ENCODE data around the gene CYB5R2.

Gene CYB5R2

GRCh38 chr11:7692426-7692825 is 19.1 kb upstream of the CYB5R2 start:
- Histone ChIP-seq H3K4me2 (ENCODE audit: low read depth, low read length, poor library complexity, severe bottlenecking) (no peak overlapping the region), H3K27me3 (ENCODE audit: insufficient read depth, low read length, poor library complexity, severe bottlenecking) (no peaks in the 10 kb centered on the region), H3K9me2 (replicated peaks; ENCODE audit: low read depth, low read length) (no peaks in the 10 kb centered on the region), H4K20me1 (ENCODE audit: insufficient read depth, low read length, poor library complexity, severe bottlenecking) (no peaks in the 10 kb centered on the region), H3K36me3 (ENCODE audit: insufficient read depth, low read length) (no peaks in the 10 kb centered on the region), H3K9ac (ENCODE audit: low read depth, low read length, poor library complexity, severe bottlenecking) (no peak overlapping the region), H3K4me3 (ENCODE audit: low read length, poor library complexity, severe bottlenecking) (no peak overlapping the region), H3K9me3 (ENCODE audit: insufficient read depth, low read depth, low read length) (no peaks in the 10 kb centered on the region), H3K4me1 (ENCODE audit: insufficient read depth, low read length, poor library complexity, severe bottlenecking) (no peaks in the 10 kb centered on the region), H2AFZ (ENCODE audit: low read length) (no peak overlapping the region), H3F3A (ENCODE audit: low read depth) (no peaks in the 10 kb centered on the region), H3K79me2 (ENCODE audit: insufficient read depth, low read length) (no peaks in the 10 kb centered on the region)
- TF ChIP-seq EZH2phosphoT487 (IDR thresholded peaks at IDR 0.05; ENCODE audit: borderline replicate concordance) (no peak), CTCF (conservative IDR thresholded peaks at IDR 0.05; ENCODE audit: low read length) (no peak)

GRCh38 chr11:7691759-7692350 is 18.6 kb upstream of the CYB5R2 start:
- TF ChIP-seq CTCF (conservative IDR thresholded peaks at IDR 0.05; ENCODE audit: low read length) = no peak
- no peak for TF ChIP-seq EZH2phosphoT487 (IDR thresholded peaks at IDR 0.05; ENCODE audit: borderline replicate concordance)
- Histone ChIP-seq H3F3A (ENCODE audit: low read depth) (no peaks in the 10 kb centered on the region), H2AFZ (ENCODE audit: low read length) (no peak overlapping the region), H3K9me3 (ENCODE audit: insufficient read depth, low read depth, low read length) (no peaks in the 10 kb centered on the region), H3K9me2 (replicated peaks; ENCODE audit: low read depth, low read length) (no peaks in the 10 kb centered on the region), H3K79me2 (ENCODE audit: insufficient read depth, low read length) (no peaks in the 10 kb centered on the region), H3K27me3 (ENCODE audit: insufficient read depth, low read length, poor library complexity, severe bottlenecking) (no peaks in the 10 kb centered on the region), H3K9ac (ENCODE audit: low read depth, low read length, poor library complexity, severe bottlenecking) (no peak overlapping the region), H3K36me3 (ENCODE audit: insufficient read depth, low read length) (no peaks in the 10 kb centered on the region), H4K20me1 (ENCODE audit: insufficient read depth, low read length, poor library complexity, severe bottlenecking) (no peaks in the 10 kb centered on the region), H3K4me2 (ENCODE audit: low read depth, low read length, poor library complexity, severe bottlenecking) (no peak overlapping the region), H3K4me1 (ENCODE audit: insufficient read depth, low read length, poor library complexity, severe bottlenecking) (no peaks in the 10 kb centered on the region), H3K4me3 (ENCODE audit: low read length, poor library complexity, severe bottlenecking) (no peak overlapping the region)

- H3K36me3 ChIP-seq (ENCODE audit: insufficient read depth, low read length) = no peaks in the 10 kb centered on the region
- no peaks in the 10 kb centered on the region for H3K27me3 ChIP-seq (ENCODE audit: insufficient read depth, low read length, poor library complexity, severe bottlenecking)
- no peaks in the 10 kb centered on the region for H4K20me1 ChIP-seq (ENCODE audit: insufficient read depth, low read length, poor library complexity, severe bottlenecking)
- H3F3A ChIP-seq (ENCODE audit: low read depth) = no peaks in the 10 kb centered on the region
- no peak for TF ChIP-seq EZH2phosphoT487 (IDR thresholded peaks at IDR 0.05; ENCODE audit: borderline replicate concordance)
- TF ChIP-seq CTCF (conservative IDR thresholded peaks at IDR 0.05; ENCODE audit: low read length) = no peak
- H3K4me3 ChIP-seq (ENCODE audit: low read length, poor library complexity, severe bottlenecking) = no peak overlapping the region
- no peak overlapping the region for H3K4me2 ChIP-seq (ENCODE audit: low read depth, low read length, poor library complexity, severe bottlenecking)
- no peaks in the 10 kb centered on the region for H3K9me3 ChIP-seq (ENCODE audit: insufficient read depth, low read depth, low read length)
- no peak overlapping the region for H3K9ac ChIP-seq (ENCODE audit: low read depth, low read length, poor library complexity, severe bottlenecking)
- H3K4me1 ChIP-seq (ENCODE audit: insufficient read depth, low read length, poor library complexity, severe bottlenecking) = no peaks in the 10 kb centered on the region
- no peaks in the 10 kb centered on the region for H3K79me2 ChIP-seq (ENCODE audit: insufficient read depth, low read length)
- no peak overlapping the region for H2AFZ ChIP-seq (ENCODE audit: low read length)
- H3K9me2 ChIP-seq (replicated peaks; ENCODE audit: low read depth, low read length) = no peaks in the 10 kb centered on the region
These were observed 17.3 kb upstream of the CYB5R2 start for GRCh38 chr11:7690648-7691047.

Measured in Loucy (cell line).